SJSA1 (cell line): Measurements from ENCODE around the gene FADD. TPM values are rescaled to one million over a fixed set of nuclear protein-coding genes. Genes with fewer than 3 reads are reported as not detected.
"Not testable (repeated sequence)": the region's sequence is repeated elsewhere in the genome, so short reads cannot be mapped to it uniquely, and the experiment has no call there.

ENCODE experiments used
- DNase-seq, 2 experiments: peaks; one replicate each; pipeline ENCODE4 v3.0.0-alpha.2; 2015 to 2020; ENCODE audit warnings: low spot score in 2 of 2, low read depth in 1 of 2
- H3K27ac ChIP-seq: fragments of 250-450 bp; sonication (Bioruptor Pico); 2 replicates; pipeline ENCODE4 v1.5.1; 2020; ENCODE audit warnings: mild to moderate bottlenecking, moderate library complexity
- H3K27me3 ChIP-seq: fragments of 250-450 bp; sonication (Bioruptor Pico); replicated peaks from 2 replicates; pipeline ENCODE4 v1.5.1; 2020; ENCODE audit warnings: mild to moderate bottlenecking, moderate library complexity
- H3K36me3 ChIP-seq: fragments of 250-450 bp; sonication (Bioruptor Pico); 2 replicates; pipeline ENCODE4 v1.5.1; 2020; ENCODE audit warnings: mild to moderate bottlenecking
- H3K4me1 ChIP-seq: fragments of 250-450 bp; sonication (Bioruptor Pico); replicated peaks from 2 replicates; pipeline ENCODE4 v1.6.1; 2021; ENCODE audit warnings: mild to moderate bottlenecking
- H3K4me3 ChIP-seq: fragments of 250-450 bp; sonication (Bioruptor Pico); 2 replicates; pipeline ENCODE4 v1.5.1; 2020; ENCODE audit warnings: mild to moderate bottlenecking
- H3K9me3 ChIP-seq: fragments of 250-450 bp; sonication (Bioruptor Pico); replicated peaks from 2 replicates; pipeline ENCODE4 v1.5.1; 2020; ENCODE audit warnings: mild to moderate bottlenecking
- total RNA-seq: library from RNA; depleted of rRNA; stranded (reverse); fragments of >200 nt; shearing (Covaris generic); gene quantifications from 2 replicates; pipeline ENCODE4 v1.2.3, GENCODE V29; 2014

FADD gene
- total RNA-seq, 1 experiment from 2014 or later, result 147 TPM

- Histone ChIP-seq H3K4me1 (peaks cover 25% of the 10 kb centered on the region), H3K4me3 (peak overlapping the region; percentile 85), H3K36me3 (peaks cover 63% of the 10 kb centered on the region), H3K27ac (peak overlapping the region; percentile 85), H3K9me3 (no peaks in the 10 kb centered on the region), H3K27me3 (no peaks in the 10 kb centered on the region)
- DNase-seq, result no peak
Observed at GRCh38 chr11:70204466-70204799, 1.3 kb downstream of the FADD start.

GRCh38 chr11:70205049-70205725 is 2.1 kb downstream of the FADD start:
- peak overlapping the region; percentile 85; the same call in 1 of the 2 replicates for H3K4me3 ChIP-seq
- peaks cover 71% of the 10 kb centered on the region for H3K36me3 ChIP-seq
- peaks cover 24% of the 10 kb centered on the region for H3K4me1 ChIP-seq
- H3K9me3 ChIP-seq, result no peaks in the 10 kb centered on the region
- no peaks in the 10 kb centered on the region for H3K27me3 ChIP-seq
- DNase-seq, result peak in 1 of 2 experiments; percentile 55
- no peak overlapping the region for H3K27ac ChIP-seq

GRCh38 chr11:70205766-70206165 is 2.7 kb downstream of the FADD start:
- H3K27ac ChIP-seq, result no peak overlapping the region
- no peaks in the 10 kb centered on the region for H3K27me3 ChIP-seq
- DNase-seq, result peak in 1 of 2 experiments; percentile 49
- H3K4me1 ChIP-seq, result peaks cover 20% of the 10 kb centered on the region
- no peak overlapping the region for H3K4me3 ChIP-seq
- peaks cover 71% of the 10 kb centered on the region for H3K36me3 ChIP-seq
- H3K9me3 ChIP-seq, result no peaks in the 10 kb centered on the region

DNA sequence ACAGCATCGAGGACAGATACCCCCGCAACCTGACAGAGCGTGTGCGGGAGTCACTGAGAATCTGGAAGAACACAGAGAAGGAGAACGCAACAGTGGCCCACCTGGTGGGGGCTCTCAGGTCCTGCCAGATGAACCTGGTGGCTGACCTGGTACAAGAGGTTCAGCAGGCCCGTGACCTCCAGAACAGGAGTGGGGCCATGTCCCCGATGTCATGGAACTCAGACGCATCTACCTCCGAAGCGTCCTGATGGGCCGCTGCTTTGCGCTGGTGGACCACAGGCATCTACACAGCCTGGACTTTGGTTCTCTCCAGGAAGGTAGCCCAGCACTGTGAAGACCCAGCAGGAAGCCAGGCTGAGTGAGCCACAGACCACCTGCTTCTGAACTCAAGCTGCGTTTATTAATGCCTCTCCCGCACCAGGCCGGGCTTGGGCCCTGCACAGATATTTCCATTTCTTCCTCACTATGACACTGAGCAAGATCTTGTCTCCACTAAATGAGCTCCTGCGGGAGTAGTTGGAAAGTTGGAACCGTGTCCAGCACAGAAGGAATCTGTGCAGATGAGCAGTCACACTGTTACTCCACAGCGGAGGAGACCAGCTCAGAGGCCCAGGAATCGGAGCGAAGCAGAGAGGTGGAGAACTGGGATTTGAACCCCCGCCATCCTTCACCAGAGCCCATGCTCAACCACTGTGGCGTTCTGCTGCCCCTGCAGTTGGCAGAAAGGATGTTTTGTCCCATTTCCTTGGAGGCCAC is 3.3 kb downstream of the FADD start:
- no peaks in the 10 kb centered on the region for H3K27me3 ChIP-seq

DNA sequence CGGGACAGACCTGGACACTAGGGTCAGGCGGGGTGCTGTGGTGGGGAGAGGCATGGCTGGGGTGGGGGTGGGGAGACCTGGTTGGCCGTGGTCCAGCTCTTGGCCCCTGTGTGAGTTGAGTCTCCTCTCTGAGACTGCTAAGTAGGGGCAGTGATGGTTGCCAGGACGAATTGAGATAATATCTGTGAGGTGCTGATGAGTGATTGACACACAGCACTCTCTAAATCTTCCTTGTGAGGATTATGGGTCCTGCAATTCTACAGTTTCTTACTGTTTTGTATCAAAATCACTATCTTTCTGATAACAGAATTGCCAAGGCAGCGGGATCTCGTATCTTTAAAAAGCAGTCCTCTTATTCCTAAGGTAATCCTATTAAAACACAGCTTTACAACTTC is 3.9 kb downstream of the FADD start:
- DNase-seq, result no peak
- Histone ChIP-seq H3K36me3 (peaks cover 71% of the 10 kb centered on the region), H3K27ac (no peak overlapping the region)

More for the DNA sequence above, 3.3 kb downstream of the FADD start:
- peak in 1 of 2 experiments; percentile 54 for DNase-seq
- H3K9me3 ChIP-seq, result no peaks in the 10 kb centered on the region
- H3K4me3 ChIP-seq, result no peak overlapping the region
- H3K36me3 ChIP-seq, result peaks cover 71% of the 10 kb centered on the region
- peaks cover 20% of the 10 kb centered on the region for H3K4me1 ChIP-seq
- no peak overlapping the region for H3K27ac ChIP-seq

DNA sequence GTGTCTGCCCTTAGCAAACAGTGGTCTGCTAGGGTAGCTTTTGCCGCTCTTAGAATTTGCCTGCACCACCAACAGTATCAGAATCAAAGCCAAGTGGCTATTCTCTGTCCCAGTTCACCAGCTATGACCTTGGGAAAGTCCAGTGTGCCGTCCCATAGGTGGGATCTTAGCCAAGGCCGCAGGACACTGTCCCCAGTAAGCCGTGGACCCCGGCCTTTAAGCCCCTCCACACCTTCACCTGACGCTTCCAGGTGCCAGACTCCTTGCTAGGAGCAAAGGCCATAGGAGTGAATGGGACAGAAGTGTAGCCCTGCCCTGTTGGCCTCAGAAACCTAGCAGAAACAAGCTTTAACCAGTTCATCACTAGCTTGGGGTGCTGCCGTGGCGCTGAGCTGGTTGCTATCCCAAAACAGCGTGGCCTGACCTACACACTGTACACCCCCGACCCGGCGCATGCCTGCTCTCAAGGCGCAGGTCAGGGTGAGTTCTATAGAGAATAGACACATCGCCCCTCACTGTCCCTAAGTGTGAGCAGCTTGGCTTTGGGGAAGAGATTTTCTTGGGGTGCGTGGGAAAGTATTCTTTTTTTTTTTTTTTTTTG is 4.5 kb downstream of the FADD start:
- H3K36me3 ChIP-seq, result peaks cover 71% of the 10 kb centered on the region
- no peaks in the 10 kb centered on the region for H3K9me3 ChIP-seq
- H3K4me3 ChIP-seq, result no peak overlapping the region
- H3K4me1 ChIP-seq, result peaks cover 18% of the 10 kb centered on the region
- no peak overlapping the region for H3K27ac ChIP-seq
- no peak for DNase-seq
- no peaks in the 10 kb centered on the region for H3K27me3 ChIP-seq

More for the DNA sequence above, 3.9 kb downstream of the FADD start:
- Histone ChIP-seq H3K27me3 (no peaks in the 10 kb centered on the region), H3K9me3 (no peaks in the 10 kb centered on the region), H3K4me1 (peaks cover 20% of the 10 kb centered on the region), H3K4me3 (no peak overlapping the region)

GRCh38 chr11:70209391-70209912 is 6.4 kb downstream of the FADD start:
- H3K27ac ChIP-seq, result no peak overlapping the region

DNA sequence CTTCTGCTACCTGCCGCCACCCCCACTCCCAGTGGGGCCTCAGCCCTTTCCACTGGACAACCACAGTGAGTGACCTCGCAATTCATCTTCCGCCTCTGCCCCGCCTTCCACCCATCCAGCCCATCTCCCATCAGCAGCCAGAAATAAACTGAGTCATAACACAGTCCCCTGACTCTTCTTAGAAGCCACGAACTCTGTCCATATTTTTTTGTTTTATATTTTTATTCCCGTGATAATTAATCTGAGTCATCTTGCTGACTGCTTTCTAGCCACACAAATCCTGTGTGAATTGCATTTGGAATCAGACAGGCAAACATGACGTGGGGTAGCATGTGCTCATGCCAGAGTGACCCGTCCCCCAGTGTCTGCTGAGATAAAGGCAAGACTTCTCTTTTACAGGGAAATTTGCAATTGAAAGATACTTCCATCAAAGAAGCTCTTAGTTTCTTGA is 7.0 kb downstream of the FADD start:
- DNase-seq, result no peak
- no peak overlapping the region for H3K27ac ChIP-seq
- peaks cover 52% of the 10 kb centered on the region for H3K36me3 ChIP-seq

More at GRCh38 chr11:70209391-70209912, 6.4 kb downstream of the FADD start:
- Histone ChIP-seq H3K4me1 (peaks cover 10% of the 10 kb centered on the region), H3K4me3 (no peak overlapping the region), H3K36me3 (peaks cover 58% of the 10 kb centered on the region), H3K9me3 (no peaks in the 10 kb centered on the region), H3K27me3 (no peaks in the 10 kb centered on the region)
- no peak for DNase-seq

GRCh38 chr11:70210530-70210929 is 7.4 kb downstream of the FADD start:
- DNase-seq, result no peak
- Histone ChIP-seq H3K4me3 (no peak overlapping the region), H3K27ac (no peak overlapping the region)

More for the DNA sequence above, 7.0 kb downstream of the FADD start:
- peaks cover 4% of the 10 kb centered on the region for H3K4me1 ChIP-seq
- no peak overlapping the region for H3K4me3 ChIP-seq
- H3K27me3 ChIP-seq, result no peaks in the 10 kb centered on the region
- no peaks in the 10 kb centered on the region for H3K9me3 ChIP-seq

GRCh38 chr11:70212227-70212811 is 9.2 kb downstream of the FADD start:
- Histone ChIP-seq H3K9me3 (no peaks in the 10 kb centered on the region), H3K36me3 (peaks cover 29% of the 10 kb centered on the region), H3K4me1 (no peaks in the 10 kb centered on the region), H3K27ac (no peak overlapping the region), H3K4me3 (no peak overlapping the region), H3K27me3 (no peaks in the 10 kb centered on the region)
- no peak for DNase-seq

More at GRCh38 chr11:70210530-70210929, 7.4 kb downstream of the FADD start:
- Histone ChIP-seq H3K4me1 (no peaks in the 10 kb centered on the region; the same call in 1 of the 2 replicates), H3K27me3 (no peaks in the 10 kb centered on the region), H3K9me3 (no peaks in the 10 kb centered on the region), H3K36me3 (peaks cover 47% of the 10 kb centered on the region)

- not testable (repeated sequence) for DNase-seq, H3K27ac ChIP-seq, H3K4me3 ChIP-seq, H3K9me3 ChIP-seq, H3K4me1 ChIP-seq, H3K27me3 ChIP-seq, H3K36me3 ChIP-seq
Observed at GRCh38 chr11:70217388-70217787, 14.3 kb downstream of the FADD start.

GRCh38 chr11:70218076-70218475 is 15.0 kb downstream of the FADD start:
- not testable (repeated sequence) for H3K27ac ChIP-seq

DNA sequence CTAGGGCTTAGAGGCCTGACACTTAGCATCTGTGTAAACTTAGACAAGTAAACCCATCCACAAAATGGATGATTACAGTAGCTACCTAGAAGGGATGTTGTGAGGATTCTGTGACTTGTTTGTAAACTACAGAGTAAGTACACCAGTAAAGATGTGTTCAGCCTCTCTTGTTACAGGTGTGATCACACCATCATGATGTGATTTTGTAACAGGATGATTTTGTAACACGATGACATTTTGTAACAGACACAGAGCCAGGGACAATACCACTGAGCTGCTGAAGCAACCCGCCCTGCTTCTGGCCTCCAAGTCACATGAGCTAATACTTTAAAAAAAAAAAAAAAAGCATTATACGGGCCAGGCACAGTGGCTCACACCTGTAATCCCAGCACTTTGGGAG is 17.0 kb downstream of the FADD start:
- Histone ChIP-seq H3K4me1 (no peaks in the 10 kb centered on the region), H3K9me3 (no peaks in the 10 kb centered on the region)

More at GRCh38 chr11:70218076-70218475, 15.0 kb downstream of the FADD start:
- not testable (repeated sequence) for H3K4me1 ChIP-seq, H3K27me3 ChIP-seq, H3K9me3 ChIP-seq, DNase-seq, H3K36me3 ChIP-seq, H3K4me3 ChIP-seq

More for the DNA sequence above, 17.0 kb downstream of the FADD start:
- Histone ChIP-seq H3K36me3 (no peaks in the 10 kb centered on the region), H3K27me3 (peaks cover 6% of the 10 kb centered on the region; the same call in 1 of the 2 replicates), H3K27ac (no peak overlapping the region), H3K4me3 (no peak overlapping the region)
- DNase-seq, result no peak
